ENCODE results near the gene KISS1.
A peak's percentile ranks its signal among the peaks of the same experiment; 100 is the strongest.

KISS1 gene

GRCh38 chr1:204155881-204156280 is 40.4 kb downstream of the KISS1 start:
- no peak for DNase-seq (ENCODE audit: low read depth)

GRCh38 chr1:204154568-204155255 is 41.6 kb downstream of the KISS1 start:
- DNase-seq (ENCODE audit: low read depth), result no peak

GRCh38 chr1:204153667-204154066 is 42.6 kb downstream of the KISS1 start:
- DNase-seq (ENCODE audit: low read depth), result no peak

GRCh38 chr1:204152310-204153044 is 43.8 kb downstream of the KISS1 start:
- DNase-seq (ENCODE audit: low read depth), result no peak

GRCh38 chr1:204151552-204152309 is 44.6 kb downstream of the KISS1 start, which contains the start of gene ETNK2:
ETNK2 (minus strand) TSS chr1:204152044; CDS start chr1:204151852, 192 bp downstream.
- DNase-seq (ENCODE audit: low read depth), result peak; percentile 34

- DNase-seq (ENCODE audit: low read depth), result no peak
Measured at GRCh38 chr1:204150702-204151551, 45.4 kb downstream of the KISS1 start.

GRCh38 chr1:204149635-204150565 is 46.4 kb downstream of the KISS1 start:
- DNase-seq (ENCODE audit: low read depth), result no peak

- no peak for DNase-seq (ENCODE audit: low read depth)
Measured at GRCh38 chr1:204149107-204149506, 47.2 kb downstream of the KISS1 start.

GRCh38 chr1:204147406-204148383 is 48.6 kb downstream of the KISS1 start:
- no peak for DNase-seq (ENCODE audit: low read depth)

GRCh38 chr1:204146965-204147364 is 49.3 kb downstream of the KISS1 start:
- no peak for DNase-seq (ENCODE audit: low read depth)

GRCh38 chr1:204146309-204146708 is 50.0 kb downstream of the KISS1 start:
- DNase-seq (ENCODE audit: low read depth), result no peak

- no peak for DNase-seq (ENCODE audit: low read depth)
Measured at GRCh38 chr1:204145033-204145504, 51.2 kb downstream of the KISS1 start.

- DNase-seq (ENCODE audit: low read depth), result no peak
Measured at GRCh38 chr1:204143276-204144041, 52.8 kb downstream of the KISS1 start.

GRCh38 chr1:204142032-204142974 is 54.0 kb downstream of the KISS1 start:
- no peak for DNase-seq (ENCODE audit: low read depth)

- no peak for DNase-seq (ENCODE audit: low read depth)
Measured at GRCh38 chr1:204141131-204141530, 55.2 kb downstream of the KISS1 start.

Measured in activated T-cell treated with anti-CD3 and anti-CD28 coated beads for 1 hour (primary cell).